ENCODE results near the gene CFAP54.

CFAP54 gene

DNA sequence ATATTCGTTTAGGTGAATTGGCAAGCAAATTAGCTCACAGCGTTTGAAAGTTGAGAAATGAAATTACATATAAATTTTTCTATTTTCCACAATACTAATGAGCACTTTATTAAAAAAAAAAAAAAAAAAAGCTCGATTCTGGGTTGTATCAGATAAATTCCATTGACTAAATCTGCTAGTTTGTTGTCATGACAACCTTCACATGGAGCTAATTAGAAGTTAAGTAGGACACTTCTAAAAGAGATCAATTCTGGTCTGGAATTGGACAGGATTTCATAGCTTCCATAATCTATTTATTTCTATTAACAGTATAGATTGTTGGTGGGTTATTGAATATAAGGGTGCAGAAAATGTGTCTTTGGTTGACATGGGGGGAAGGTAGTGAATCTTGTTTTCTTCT, 332.2 kb downstream of the CFAP54 start:
- no peak for DNase-seq (ENCODE audit: low read depth in 2 of 2)

DNA sequence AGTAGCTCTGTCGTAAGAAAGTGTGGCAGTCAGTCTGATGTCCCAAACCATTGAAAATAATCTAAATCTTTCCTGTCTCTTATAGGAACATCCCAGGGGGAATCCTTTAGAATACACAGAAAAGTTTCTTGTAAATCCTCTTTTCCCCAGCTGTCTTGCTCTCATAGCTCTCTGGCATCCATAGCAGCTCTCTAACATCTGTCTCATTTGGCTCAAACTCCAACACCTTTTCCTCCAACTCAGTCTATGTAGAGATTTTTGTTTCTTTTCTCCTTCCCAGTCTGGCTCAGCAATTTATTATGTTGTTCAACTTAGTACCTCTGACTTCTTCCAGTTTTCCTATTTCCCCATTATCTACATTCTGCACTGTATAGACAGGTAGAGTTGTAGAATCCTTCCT, 333.3 kb downstream of the CFAP54 start:
- DNase-seq (ENCODE audit: low read depth in 2 of 2): no peak

DNA sequence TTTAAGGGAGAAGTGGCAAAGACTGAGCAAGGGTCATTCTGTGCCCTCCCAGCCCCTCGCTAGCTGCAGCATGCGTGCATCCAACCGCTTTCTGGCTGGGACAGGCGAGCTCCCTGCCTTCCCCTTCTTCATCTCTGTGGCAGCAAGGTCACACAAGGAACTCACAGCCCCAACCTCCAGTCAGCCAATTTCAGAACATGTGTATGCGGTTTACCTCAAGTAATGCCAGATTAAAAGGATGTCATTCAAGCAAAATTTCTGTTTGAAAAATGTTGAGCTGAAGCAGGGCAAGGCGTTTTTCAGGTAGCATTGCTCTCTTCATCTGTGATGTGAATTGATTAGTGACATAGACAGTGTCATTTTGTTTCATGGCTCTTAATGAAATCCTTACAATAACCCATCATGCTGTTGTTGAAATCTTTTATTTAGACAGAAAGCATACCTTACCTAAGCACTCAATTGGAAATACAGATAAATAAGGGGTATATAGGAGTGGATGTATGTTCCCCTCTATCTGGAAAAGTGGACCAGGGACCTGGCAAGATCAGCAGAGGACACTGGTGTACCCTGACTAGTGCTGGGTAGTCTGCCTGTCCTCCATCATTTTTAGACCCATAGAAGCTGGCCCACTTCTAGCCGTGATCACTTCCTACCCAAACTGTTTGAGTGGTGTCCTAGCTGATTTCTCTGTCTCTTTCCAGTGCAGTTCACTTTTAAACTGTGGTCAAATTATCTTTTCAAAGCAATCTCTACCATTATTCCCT, 334.9 kb downstream of the CFAP54 start:
- no peak for DNase-seq (ENCODE audit: low read depth in 2 of 2)

DNA sequence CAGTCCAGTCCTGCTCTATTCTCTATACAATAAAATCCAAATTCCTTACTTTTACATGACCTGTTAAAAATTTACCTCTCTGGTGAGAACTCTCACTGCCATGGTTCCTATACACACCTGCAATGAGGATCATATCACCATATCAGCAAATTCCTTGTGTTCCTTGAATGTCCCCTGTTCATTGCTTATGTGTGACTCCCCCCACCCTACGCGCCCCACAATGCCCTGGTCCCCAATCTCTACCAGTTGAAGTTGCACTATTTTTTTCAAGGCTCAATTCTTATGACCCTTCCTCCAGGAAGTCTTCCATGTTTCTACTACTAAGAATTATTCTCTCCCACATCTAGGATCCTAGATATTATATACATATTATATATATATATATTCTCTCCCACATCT, 335.5 kb downstream of the CFAP54 start:
- DNase-seq (ENCODE audit: low read depth in 2 of 2): no peak

DNA sequence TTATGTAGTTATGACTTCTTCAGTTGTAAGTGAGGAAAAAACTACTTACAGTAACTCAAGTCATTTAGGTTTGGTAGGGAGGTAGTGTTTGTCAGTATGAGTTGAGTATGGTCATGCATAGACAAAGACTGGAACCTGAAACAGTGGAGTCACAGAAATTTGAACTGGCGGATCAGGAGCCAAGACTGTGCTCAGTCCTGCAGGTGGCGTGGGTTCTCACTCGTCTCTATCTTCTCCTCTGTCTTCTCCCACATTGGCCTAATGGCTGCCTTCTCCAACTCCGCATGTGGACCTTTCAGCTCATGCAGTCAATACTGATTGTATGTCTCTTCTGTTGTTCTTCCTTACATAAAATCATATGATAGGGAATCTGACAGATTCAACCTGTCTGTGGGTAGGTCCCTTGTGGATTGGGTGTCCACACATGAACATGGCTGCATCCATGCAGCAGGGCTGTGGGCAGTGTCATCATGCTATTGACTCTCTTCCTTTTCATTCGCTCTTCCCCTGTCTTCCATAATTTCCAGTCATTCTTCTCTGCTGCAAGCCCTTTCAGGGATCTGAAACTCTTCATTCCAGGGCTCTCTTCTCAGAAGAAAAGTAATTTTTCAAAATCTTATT, 338.9 kb downstream of the CFAP54 start:
- DNase-seq (ENCODE audit: low read depth in 2 of 2): no peak

DNA sequence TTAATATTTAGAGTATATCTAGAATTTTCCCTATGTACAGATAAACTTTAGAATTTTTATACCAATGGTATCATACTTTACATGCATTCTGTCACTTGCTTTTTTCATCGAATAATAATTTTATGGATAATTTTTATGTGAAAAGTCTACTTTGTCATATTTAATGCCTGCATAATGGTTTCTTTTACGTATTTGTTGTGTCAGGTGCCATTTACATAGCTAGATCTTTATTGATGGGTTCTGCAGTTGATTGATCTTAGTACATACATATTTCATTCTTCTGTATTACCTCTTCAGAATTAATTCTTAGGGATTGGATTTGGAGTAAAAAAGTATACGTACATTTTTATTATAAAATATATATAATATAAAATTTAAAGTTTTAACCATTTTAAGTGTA, 340.0 kb downstream of the CFAP54 start:
- no peak for DNase-seq (ENCODE audit: low read depth in 2 of 2)

DNA sequence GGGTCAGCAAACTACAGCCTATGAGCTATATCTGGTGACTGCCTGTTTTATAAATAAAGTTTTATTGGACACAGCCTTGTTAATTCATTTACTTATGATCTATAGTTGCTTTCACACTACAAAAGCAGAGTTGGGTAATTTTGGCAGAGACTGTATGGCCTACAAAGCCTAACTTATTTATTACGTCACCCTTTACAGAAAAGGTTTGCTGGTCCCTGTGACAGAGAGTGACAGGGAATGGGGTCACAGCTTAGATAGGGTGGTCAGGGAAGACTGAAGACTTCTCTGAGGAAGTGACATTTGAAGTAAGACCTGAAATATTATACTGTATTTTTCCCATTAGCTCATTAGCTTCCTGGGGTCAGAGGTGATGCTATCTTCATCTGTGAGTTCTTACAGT, 342.0 kb downstream of the CFAP54 start:
- no peak for DNase-seq (ENCODE audit: low read depth in 2 of 2)

DNA sequence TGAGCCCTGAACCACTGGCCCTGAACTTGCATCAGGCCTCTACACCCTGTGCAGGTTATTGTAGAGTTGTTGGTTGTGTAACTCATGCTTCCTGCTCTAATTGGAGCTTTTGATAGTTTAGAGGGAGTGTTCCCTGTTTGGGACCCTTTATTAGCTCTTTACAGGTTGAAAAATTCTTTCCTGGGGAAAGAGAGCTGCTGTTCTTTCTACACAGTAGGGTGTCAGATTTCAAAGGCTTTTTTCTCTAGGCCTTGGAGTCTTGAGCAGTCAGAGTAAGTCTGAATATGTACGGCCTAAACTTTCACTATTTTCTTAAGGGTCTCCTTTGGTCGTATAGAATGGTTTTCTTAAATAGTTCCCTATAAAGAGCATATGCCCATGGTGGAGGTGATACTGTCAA, 356.9 kb downstream of the CFAP54 start:
- no peak for DNase-seq (ENCODE audit: low read depth in 2 of 2)

DNA sequence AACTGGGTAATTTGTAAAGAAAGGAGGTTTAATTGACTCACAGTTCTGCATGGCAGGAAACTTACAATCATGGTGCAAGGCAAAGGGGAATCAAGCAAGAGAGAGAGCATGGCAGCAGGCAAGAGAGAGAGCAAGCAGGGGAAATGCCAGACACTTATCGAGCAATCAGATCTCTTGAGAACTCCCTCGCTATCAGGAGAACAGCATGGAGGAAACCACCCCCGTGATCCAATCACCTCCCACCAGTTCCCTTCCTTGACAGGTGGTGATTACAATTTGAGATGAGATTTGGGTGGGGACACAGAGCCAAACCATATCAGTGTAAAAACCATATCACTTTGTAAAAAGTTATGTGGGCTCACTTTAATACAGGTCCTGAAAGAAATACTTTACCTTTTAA, 361.3 kb downstream of the CFAP54 start:
- DNase-seq (ENCODE audit: low read depth in 2 of 2): no peak

DNA sequence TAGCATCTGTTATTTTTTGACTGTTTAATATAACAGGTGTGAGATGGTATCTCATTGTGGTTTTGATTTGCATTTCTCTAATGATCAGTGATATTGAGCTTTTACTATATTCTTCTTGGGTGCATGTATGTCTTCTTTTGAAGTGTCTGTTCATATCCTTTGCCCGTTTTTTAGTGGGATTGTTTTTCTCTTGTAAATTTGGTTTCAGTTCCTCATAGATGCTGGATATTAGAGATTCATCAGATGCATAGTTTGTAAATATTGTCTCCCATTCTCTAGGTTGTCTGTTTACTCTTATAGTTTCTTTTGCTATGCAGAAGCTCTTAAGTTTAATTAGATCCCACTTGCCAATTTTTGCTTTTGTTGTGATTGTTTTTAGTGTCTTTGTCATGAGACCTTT, 368.8 kb downstream of the CFAP54 start:
- no peak for DNase-seq (ENCODE audit: low read depth in 2 of 2)

DNA sequence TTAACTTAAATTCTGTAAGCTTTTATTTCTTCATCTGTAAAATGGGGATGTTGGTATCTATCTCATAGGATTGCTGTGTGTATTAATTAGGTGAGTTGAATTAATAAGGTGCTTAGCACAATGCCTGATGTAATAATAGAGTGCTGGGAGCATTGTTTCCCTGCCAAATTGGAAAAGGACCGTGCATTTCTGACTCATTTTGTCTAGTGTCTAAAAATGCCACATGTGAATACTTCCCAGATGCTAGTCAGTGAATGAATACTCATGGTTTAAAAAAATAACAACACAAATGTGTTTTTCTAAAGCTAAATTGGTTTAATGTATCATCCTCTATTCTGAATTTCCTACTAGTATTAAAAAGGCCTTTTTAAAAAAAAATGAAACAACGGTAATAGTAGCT, 372.3 kb downstream of the CFAP54 start:
- DNase-seq (ENCODE audit: low read depth in 2 of 2): no peak

DNA sequence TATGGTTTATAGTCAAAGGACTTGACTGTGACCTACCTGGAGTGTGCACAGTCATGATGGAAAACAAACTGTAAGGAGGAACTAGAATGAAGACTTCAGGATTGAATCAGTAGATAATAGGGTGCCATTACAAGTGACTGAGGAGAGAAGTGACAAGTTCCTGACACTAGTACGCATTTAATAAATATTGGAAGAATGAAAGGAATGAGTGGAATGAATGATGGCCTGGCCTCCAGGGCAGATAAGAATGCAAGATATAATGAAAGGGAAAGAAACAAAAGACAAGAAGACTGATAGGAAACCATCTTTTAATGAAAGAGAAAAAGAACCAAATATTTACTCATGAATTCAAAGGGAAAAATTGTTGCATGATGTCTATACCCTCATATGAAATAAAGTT, 372.9 kb downstream of the CFAP54 start:
- no peak for DNase-seq (ENCODE audit: low read depth in 2 of 2)

DNA sequence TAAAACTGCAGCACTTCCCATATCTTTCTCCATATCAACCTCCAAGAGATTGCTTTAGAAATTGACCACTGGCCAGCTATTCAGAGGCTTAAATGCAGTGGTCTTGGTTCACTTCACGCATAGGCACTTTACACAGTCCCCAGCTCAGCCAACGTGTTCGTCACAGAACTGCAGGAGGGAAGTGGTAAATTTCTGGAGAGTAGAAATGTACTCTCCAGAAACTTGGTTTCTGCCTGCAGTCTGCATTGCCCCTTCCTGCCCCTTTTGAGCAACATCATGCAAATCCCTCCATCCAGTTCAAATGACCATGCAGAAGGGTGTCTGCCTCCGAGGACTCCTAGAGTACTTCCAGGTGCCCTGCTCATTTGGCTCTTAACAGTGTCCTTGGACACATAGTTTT, 375.0 kb downstream of the CFAP54 start:
- no peak for DNase-seq (ENCODE audit: low read depth in 2 of 2)

DNA sequence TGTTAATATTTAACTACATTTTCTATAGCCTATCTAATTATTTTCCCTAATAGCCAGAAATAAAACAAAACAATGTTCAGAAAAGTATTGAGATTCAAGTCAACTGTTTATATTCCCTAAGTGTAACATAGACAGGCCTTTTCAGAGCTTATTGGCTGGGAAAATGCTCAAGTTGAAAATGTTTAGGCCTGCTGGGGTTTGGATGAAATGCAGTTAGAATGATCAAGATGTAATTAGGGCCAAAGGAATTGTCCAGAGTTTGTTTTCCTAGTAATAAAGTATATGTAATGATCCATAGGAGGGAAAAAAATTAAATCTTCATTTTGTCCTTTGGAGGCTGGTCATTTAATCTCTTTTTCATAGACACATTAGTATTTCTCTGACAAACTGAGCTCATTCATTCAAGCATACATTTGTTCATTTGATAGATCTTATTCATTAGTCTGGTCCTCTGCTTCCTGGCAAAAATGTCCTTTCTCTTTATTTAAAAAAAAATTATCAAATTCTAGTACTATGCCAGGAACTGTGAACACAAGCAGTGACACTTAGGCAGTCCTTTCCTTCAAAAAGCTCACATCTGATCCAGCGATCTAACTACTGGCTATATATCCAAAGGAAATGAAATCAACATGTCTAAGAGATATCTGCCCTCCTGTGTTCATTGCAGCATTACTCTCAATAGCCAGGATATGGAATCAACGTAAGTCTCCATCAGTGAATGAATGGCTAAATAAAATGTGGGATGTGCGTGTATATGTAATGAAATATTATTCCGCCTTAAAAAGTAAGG, 377.6 kb downstream of the CFAP54 start:
- DNase-seq (ENCODE audit: low read depth in 2 of 2): no peak

DNA sequence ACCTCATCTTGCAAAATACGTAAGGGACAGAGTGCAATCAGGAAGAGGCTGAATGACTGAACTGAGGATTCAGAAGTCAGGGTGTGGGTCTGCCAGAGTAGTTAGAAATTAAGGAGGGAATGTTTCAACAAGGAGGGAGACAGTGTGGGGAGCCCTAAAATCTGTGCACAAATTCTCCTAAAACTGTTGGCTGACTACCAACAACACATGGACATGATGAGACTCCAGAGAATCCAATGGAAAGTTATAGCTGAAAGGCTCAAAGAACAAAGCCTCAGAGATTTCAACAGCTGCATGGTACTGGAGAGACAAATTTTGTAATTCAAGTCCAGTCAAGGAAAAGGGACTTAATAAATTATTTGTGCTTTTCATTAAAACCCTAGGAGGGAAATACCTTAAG, 381.6 kb downstream of the CFAP54 start:
- DNase-seq (ENCODE audit: low read depth in 2 of 2): no peak

DNA sequence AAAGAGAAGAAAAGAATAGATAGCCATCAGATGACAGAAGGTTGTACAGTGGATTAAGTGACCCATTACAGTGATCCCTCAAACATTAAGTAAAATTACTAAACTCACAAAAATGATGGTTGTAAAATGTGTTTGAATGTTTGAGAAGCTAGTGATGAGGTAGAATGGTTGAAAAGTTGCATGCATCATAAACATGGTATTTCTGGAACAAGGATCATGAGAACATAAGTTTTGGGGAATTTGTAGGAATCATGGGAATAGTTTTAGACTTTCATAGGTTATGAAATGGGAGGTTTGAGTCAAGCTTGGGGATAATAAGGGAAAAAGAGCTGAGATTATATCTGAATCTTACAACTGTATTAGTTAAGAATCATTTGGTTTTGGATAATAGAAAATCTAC, 383.6 kb downstream of the CFAP54 start:
- no peak for DNase-seq (ENCODE audit: low read depth in 2 of 2)

DNA sequence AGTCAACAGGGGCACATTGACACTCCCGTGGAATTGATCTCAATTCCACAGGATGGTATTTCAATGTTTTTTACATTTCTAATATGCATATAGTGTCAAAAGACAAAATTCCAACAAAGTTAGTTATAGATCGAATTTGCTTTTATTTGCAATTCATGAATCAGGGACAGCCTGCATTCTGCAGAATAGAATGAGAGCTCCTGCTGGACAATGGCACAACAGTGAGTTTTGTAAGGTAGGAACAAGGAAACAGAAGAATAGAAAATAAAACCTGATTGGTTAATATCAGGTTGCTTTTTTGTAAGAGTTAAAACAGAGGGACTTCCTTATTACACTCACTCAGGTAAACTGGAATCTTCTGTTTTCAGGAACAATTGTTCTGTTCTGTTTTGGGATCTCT, 384.8 kb downstream of the CFAP54 start:
- no peak for DNase-seq (ENCODE audit: low read depth in 2 of 2)

DNA sequence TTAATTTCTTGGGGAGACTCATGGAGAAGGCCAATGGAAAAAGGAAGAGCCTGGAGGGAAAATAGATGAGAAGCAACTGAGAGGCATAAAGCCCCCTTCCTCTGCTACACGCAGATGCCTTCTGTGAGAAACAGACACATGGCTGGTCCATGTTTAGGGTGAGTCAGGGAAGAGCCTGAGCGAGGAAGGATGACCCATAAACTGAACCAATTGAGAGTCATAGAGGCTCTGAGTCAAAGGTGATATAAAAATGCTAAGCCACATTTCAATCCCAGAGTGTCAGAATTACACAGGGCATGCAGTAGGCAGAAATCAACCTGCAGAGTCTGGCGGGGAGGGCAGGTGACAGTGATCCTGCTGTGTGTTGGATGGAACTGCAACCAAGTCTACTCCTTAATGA, 387.6 kb downstream of the CFAP54 start:
- DNase-seq (ENCODE audit: low read depth in 2 of 2): no peak

DNA sequence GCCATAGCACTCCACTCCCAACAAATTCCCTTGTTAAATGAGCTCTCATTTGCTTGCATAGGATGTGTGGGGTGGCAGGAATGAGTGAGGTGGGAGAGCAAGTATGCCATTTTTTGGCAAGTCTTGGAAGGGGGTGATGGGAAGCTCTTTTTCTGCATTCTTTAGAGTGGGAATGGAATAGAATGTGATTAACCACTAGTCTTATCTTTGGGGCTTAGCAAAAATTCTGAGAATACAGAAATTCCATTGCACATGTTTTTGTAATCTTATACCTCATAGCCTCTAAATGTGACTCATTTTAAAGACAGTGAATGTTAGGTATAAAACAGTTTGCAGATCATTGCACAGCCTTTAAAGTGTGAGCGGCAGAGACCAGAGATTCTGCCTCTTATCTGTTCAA, 389.3 kb downstream of the CFAP54 start:
- no peak for DNase-seq (ENCODE audit: low read depth in 2 of 2)

DNA sequence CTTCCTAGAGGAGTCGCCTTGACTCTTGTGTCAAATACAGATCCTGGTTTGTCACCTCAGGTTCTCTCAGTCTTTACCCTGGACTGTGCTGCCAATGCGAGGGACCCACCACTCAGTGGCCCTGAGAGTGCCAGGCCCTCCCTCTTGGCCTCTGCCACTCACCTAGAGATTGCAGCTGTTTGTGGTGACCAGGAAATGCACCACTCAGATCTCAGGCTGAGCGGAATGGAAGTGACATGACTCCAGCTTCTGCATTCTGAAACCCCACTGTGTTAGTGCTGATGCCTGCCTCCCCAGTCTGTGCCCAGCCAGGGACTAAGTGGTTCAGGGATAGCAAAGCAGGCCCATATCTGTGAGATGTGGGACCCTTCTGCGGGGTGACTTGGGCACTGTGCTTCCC, 389.9 kb downstream of the CFAP54 start:
- no peak for DNase-seq (ENCODE audit: low read depth in 2 of 2)

DNA sequence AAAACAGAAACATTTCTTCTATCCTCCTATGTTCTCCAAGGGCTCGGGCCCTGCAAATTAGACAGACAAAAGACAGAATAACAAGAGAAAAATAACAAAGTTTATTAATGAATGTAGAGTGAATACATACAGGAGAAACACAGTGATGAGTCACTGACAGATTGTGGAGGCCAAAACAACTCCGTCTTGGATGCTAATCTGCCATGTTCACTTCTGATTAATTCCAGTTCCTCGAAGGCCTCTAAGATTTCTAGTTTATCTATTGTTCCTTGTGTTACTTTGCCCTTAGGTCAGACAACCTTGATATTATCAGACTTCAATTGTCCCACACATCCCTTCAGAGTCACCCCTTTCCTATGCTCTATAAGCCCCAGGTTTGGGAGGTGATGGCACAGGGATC, 390.8 kb downstream of the CFAP54 start:
- no peak for DNase-seq (ENCODE audit: low read depth in 2 of 2)

DNA sequence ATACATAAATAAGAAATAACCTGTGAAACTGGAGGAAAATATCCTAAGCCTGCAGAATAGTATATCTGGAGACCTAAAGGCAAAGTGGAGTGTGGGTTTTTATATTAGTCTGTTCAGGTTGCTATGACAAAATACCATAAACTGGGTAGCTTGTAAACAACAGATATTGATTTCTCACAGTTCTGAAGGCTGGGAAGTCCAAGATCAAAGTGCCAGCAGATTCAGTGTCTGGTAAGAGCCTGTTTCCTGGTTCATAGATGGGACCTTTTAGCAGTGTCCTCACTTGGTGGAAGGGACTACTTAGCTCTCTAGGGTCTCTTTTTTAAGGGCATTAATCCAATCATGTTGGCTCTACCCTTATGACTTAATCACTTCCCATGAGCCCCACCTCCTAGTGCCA, 392.2 kb downstream of the CFAP54 start:
- DNase-seq (ENCODE audit: low read depth in 2 of 2): no peak

DNA sequence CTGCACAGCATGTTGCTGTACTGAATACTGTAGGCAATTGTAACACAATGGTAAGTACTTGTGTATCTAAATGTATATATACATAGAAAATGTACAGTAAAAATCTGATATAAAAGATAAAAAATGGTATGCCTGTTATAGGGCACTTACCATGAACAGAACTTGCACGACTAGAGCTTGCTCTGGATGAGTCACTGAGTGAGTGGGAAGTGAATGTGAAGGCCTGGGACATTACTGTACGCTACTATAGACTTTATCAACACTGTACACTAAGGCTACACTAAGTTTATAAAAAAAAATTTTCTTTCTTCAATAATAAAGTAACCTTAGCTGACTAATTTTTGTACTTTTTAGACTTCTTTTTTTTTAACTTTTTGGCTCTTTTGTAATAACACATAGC, 393.5 kb downstream of the CFAP54 start:
- DNase-seq (ENCODE audit: low read depth in 2 of 2): no peak

Data from stimulated activated CD8-positive, alpha-beta memory T cell treated with anti-CD3 and anti-CD28 coated beads, Interleukin-2, amount 100 ng/mL, for 1 hour (primary cell).